Upper lobe of right lung (tissue), 1 donor: Measurements from ENCODE around the gene FNDC3A. TPM values are rescaled to one million over a fixed set of nuclear protein-coding genes. Genes with fewer than 3 reads are reported as not detected.

Source experiments
- ATAC-seq: fragments of 200-7000 bp; cut with Tn5 transposase; one replicate; pipeline ENCODE4 v1.9.1; 2020; ENCODE audit warnings: mild to moderate bottlenecking, moderate library complexity
- DNase-seq: peaks from one replicate; pipeline ENCODE4 v3.0.0-alpha.2; 2020
- H3K27ac ChIP-seq: fragments of 200-600 bp; one replicate; pipeline ENCODE4 v1.8.0; 2022
- H3K27me3 ChIP-seq: fragments of 200-600 bp; one replicate; pipeline ENCODE4 v1.8.0; 2022; ENCODE audit warnings: mild to moderate bottlenecking
- H3K36me3 ChIP-seq: fragments of 200-600 bp; one replicate; pipeline ENCODE4 v1.8.0; 2022
- H3K4me1 ChIP-seq: fragments of 200-600 bp; one replicate; pipeline ENCODE4 v1.8.0; 2022
- H3K4me3 ChIP-seq: fragments of 200-600 bp; one replicate; pipeline ENCODE4 v1.8.0; 2022; ENCODE audit warnings: mild to moderate bottlenecking
- H3K9me3 ChIP-seq: fragments of 200-600 bp; one replicate; pipeline ENCODE4 v1.8.0; 2022
- intact Hi-C: fragments of 100-400 bp; cut with DNase I; formaldehyde crosslinking; loops from one replicate; pipeline ENCODE4 v1.11.0; 2022
- total RNA-seq: library from RNA; stranded (reverse); fragmentation: NEBNext Ultra II Directional; extraction: Animal tissue kit (Norgen Biotek cat#: 25700); gene quantifications from one replicate; pipeline ENCODE4 v1.2.1, GENCODE V29; 2021
- TF ChIP-seq, protein P1 (sequence below): fragments of 200-600 bp; IDR thresholded peaks from one replicate; pipeline ENCODE4 v1.8.0; 2022; ENCODE audit warnings: antibody characterized with exemption
- donor health status: DM: no; HTN: yes; CAD: no; lungs with severe emphysema.

The FNDC3A gene
- total RNA-seq, 1 donor from 2014 or later = 59.0 TPM

DNA sequence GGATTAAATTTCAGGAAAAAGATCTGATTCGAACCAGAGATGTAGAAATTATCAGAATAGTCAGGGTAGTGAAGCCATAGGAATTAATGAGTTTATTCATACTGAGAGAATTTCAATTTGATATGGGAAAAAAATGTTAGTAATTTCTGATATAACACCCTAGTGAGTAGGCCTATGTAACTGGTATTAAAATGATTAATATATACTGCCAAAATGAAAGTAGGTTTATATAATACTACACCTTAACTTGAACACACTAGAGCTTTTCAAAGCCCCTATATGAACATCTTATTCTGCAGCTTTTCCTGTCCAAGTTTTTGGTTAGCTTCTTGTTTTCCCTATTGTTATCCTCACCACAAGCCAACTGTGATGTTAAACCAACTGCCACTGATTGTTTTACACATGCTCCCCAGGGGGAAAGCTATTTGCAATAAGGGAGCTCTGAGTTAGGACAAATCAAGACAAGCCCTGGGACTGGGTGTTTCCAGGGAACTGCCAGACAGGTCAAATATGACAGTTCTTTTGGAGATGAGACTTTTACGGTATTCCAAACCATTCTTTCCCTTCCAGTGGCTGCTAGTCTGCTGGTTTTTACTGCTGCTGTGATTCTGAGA, 45.3 kb downstream of the FNDC3A start:
- no peaks in the 10 kb centered on the region for H3K36me3 ChIP-seq
- H3K4me3 ChIP-seq = no peak overlapping the region
- H3K27me3 ChIP-seq = no peaks in the 10 kb centered on the region
- DNase-seq (no peak), ATAC-seq (no peak)
- TF ChIP-seq, protein P1, sequence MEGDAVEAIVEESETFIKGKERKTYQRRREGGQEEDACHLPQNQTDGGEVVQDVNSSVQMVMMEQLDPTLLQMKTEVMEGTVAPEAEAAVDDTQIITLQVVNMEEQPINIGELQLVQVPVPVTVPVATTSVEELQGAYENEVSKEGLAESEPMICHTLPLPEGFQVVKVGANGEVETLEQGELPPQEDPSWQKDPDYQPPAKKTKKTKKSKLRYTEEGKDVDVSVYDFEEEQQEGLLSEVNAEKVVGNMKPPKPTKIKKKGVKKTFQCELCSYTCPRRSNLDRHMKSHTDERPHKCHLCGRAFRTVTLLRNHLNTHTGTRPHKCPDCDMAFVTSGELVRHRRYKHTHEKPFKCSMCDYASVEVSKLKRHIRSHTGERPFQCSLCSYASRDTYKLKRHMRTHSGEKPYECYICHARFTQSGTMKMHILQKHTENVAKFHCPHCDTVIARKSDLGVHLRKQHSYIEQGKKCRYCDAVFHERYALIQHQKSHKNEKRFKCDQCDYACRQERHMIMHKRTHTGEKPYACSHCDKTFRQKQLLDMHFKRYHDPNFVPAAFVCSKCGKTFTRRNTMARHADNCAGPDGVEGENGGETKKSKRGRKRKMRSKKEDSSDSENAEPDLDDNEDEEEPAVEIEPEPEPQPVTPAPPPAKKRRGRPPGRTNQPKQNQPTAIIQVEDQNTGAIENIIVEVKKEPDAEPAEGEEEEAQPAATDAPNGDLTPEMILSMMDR = no peak
- intact Hi-C loops = no loop called here
- H3K9me3 ChIP-seq = no peaks in the 10 kb centered on the region
- no peak overlapping the region for H3K27ac ChIP-seq
- no peaks in the 10 kb centered on the region for H3K4me1 ChIP-seq

DNA sequence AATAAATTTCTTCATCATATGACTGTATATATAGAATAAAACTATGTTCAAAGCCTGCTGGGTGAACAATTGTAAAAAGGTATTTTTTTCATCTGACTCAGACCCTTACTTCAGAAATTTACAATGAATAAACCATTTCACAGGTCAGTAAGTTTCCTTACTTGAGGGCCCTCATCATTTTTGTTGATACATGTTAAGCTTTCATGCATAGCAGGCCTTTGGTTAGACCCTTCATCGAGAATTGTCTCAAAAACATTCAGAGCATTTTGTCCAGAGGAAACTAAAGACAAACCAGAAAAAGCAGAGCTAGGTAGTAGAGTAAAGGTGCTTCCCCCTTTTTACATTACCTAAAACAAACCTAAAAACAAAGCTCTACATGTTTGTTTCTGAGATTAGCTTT, 46.2 kb downstream of the FNDC3A start:
- ATAC-seq (no peak), DNase-seq (no peak)
- no peaks in the 10 kb centered on the region for H3K9me3 ChIP-seq
- H3K36me3 ChIP-seq = no peaks in the 10 kb centered on the region
- TF ChIP-seq, protein P1 = no peak
- intact Hi-C loops = no loop called here
- H3K27me3 ChIP-seq = no peaks in the 10 kb centered on the region
- H3K27ac ChIP-seq = no peak overlapping the region
- no peak overlapping the region for H3K4me3 ChIP-seq
- H3K4me1 ChIP-seq = no peaks in the 10 kb centered on the region

DNA sequence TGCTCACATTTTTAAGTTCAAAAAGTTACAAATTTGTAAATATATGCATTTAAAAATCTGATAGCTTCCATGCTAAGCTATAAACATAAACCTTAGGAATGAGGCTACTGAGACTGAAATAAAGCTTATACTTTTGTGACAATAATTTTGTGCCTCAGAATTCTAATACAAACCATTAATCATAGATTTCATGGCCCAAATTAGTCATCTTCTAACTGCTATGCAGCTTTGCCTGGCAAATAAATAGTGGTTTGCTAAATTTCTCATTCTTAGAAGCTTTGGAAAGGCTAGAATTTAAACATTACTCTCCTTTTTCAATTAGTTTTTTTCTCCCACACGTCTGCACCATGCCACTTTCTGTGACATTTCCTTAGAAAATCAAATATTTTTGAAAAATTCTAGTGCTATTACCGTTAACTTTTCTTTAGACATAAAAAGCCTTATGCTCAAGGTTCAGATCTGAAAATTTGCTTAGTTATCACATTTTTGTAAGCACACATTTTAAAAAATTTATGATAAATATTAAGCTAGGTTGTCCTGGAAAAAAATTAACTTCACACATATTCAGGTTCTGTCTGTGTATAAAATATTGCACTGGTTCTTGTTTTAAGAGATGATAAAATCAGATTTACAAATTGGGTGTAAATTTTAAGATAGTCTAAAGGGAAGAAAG, 46.9 kb downstream of the FNDC3A start:
- no peaks in the 10 kb centered on the region for H3K9me3 ChIP-seq
- H3K36me3 ChIP-seq = no peaks in the 10 kb centered on the region
- H3K4me1 ChIP-seq = no peaks in the 10 kb centered on the region
- DNase-seq (no peak), ATAC-seq (no peak)
- H3K4me3 ChIP-seq = no peak overlapping the region
- H3K27me3 ChIP-seq = no peaks in the 10 kb centered on the region
- no peak overlapping the region for H3K27ac ChIP-seq
- TF ChIP-seq, protein P1 = no peak
- intact Hi-C loops = no loop called here

DNA sequence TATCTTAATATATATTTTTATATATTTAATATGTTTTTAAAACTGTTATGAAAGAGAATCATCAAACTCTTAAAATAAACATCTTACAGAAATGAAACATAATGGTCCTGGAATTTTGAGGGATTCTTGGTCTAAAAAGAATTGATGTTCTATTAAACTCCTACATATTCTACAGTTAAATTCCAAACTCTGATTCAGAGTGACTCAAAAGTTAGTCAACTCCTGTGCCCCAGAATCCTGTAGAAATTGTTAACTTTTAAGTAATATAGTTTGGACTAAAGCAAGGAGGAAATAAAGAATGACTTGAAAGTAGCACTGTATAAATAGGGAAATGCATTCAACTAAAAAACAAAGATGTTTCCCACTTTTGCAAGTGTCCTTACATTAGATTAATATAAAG, 47.7 kb downstream of the FNDC3A start:
- Histone ChIP-seq H3K4me1 (no peaks in the 10 kb centered on the region), H3K27me3 (no peaks in the 10 kb centered on the region), H3K36me3 (no peaks in the 10 kb centered on the region), H3K4me3 (no peak overlapping the region), H3K9me3 (no peaks in the 10 kb centered on the region), H3K27ac (no peak overlapping the region)
- TF ChIP-seq, protein P1 = no peak
- ATAC-seq (no peak), DNase-seq (no peak)
- intact Hi-C loops = no loop called here

DNA sequence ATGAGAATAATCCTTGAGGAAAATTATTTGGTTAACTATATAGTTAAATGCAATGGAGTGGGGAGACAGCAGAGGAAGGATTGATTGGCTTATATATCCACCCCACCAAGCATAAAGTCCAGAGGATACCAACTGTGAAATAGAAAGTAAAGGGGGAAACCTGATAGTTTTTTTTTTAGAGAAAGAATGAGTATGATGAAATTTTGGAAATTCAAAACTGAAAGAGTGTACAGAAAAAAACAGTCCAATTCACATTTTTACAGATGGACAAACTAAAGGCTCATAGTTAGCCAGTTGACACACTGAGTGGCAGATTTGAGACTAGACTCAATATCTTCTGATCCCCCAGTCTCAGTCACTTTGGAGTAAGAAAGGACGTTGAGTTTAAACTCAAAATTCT, 51.1 kb downstream of the FNDC3A start:
- H3K9me3 ChIP-seq = no peaks in the 10 kb centered on the region
- H3K4me3 ChIP-seq = no peak overlapping the region
- TF ChIP-seq, protein P1 = no peak
- no peaks in the 10 kb centered on the region for H3K27me3 ChIP-seq
- no peak for DNase-seq
- no peaks in the 10 kb centered on the region for H3K36me3 ChIP-seq
- no peak for ATAC-seq
- H3K4me1 ChIP-seq = no peaks in the 10 kb centered on the region
- intact Hi-C loops = no loop called here
- no peak overlapping the region for H3K27ac ChIP-seq
